ENCODE measurements around the gene CPEB4.

Gene CPEB4

DNA sequence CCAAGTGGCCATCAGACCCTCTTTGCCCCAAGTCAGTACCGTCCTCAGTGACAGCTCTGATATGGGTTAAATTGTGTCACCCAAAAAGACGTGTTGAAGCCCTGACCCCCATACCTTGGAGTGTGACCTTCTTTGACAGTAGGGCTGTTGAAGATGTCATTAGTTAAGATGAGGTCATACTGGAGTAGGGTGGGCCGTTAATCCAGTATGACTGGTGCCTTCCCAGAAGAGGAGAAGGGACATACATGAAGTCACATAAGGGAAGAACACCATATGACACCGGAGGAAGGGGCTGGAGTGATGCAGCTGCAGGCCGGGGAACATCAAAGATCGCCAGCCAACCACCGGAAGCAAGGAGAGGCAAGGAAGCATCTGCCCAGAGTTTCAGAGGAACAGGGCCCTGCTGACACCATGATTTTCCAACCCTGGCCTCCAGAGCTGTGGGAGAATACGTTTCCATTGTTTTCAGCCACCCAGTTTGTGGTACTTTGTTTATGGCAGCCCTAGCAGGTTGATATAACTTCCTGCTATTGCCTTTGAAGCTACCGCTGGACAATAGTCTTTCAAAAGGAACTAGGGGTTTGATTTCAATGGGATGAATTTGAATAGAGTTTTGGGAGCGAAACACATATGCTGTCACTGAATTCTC lies 36.4 kb upstream of the CPEB4 start:
- no peak overlapping the region for H3K4me3 ChIP-seq (ENCODE audit: low read depth, low read length)
- TF ChIP-seq, protein P1, sequence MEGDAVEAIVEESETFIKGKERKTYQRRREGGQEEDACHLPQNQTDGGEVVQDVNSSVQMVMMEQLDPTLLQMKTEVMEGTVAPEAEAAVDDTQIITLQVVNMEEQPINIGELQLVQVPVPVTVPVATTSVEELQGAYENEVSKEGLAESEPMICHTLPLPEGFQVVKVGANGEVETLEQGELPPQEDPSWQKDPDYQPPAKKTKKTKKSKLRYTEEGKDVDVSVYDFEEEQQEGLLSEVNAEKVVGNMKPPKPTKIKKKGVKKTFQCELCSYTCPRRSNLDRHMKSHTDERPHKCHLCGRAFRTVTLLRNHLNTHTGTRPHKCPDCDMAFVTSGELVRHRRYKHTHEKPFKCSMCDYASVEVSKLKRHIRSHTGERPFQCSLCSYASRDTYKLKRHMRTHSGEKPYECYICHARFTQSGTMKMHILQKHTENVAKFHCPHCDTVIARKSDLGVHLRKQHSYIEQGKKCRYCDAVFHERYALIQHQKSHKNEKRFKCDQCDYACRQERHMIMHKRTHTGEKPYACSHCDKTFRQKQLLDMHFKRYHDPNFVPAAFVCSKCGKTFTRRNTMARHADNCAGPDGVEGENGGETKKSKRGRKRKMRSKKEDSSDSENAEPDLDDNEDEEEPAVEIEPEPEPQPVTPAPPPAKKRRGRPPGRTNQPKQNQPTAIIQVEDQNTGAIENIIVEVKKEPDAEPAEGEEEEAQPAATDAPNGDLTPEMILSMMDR (IDR thresholded peaks at IDR 0.05; ENCODE audit: low read depth, low read length): no peak
- no peak overlapping the region for H3K27ac ChIP-seq
- no peaks in the 10 kb centered on the region for H3K9me3 ChIP-seq (ENCODE audit: severe bottlenecking)
- H3K27me3 ChIP-seq (ENCODE audit: insufficient read depth, low read depth, severe bottlenecking): no peaks in the 10 kb centered on the region
- no peak for DNase-seq
- H3K36me3 ChIP-seq: no peaks in the 10 kb centered on the region

DNA sequence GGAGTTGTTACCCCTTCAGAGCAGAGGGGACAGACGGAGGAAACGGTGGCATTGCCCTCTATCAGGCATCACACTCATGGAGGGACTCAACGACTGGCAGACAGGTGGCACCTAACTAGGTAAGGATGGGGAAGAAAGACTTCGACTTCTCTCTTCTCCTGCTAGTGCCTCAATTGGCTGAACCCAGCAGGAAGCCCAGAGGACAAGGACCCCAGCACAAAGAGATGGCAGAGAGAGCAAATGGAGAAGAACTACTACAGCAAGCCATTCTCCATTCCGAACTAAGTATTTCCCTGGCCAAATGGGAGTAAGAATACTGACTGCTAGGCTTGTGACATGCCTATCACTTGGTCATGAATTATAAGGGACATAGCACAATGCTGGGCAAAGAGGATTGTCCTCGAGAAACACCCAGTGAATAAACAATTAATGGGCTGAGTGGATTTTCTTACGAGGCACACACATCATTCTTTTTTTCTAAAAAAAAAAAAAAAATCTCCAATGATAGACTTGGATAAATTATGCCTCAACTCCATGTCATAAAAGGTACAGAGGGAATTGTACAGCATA lies 35.3 kb upstream of the CPEB4 start:
- no peaks in the 10 kb centered on the region for H3K27me3 ChIP-seq (ENCODE audit: insufficient read depth, low read depth, severe bottlenecking)
- no peak overlapping the region for H3K27ac ChIP-seq
- no peaks in the 10 kb centered on the region for H3K9me3 ChIP-seq (ENCODE audit: severe bottlenecking)
- DNase-seq: no peak
- TF ChIP-seq, protein P1 (IDR thresholded peaks at IDR 0.05; ENCODE audit: low read depth, low read length): no peak
- H3K36me3 ChIP-seq: no peaks in the 10 kb centered on the region
- no peak overlapping the region for H3K4me3 ChIP-seq (ENCODE audit: low read depth, low read length)

DNA sequence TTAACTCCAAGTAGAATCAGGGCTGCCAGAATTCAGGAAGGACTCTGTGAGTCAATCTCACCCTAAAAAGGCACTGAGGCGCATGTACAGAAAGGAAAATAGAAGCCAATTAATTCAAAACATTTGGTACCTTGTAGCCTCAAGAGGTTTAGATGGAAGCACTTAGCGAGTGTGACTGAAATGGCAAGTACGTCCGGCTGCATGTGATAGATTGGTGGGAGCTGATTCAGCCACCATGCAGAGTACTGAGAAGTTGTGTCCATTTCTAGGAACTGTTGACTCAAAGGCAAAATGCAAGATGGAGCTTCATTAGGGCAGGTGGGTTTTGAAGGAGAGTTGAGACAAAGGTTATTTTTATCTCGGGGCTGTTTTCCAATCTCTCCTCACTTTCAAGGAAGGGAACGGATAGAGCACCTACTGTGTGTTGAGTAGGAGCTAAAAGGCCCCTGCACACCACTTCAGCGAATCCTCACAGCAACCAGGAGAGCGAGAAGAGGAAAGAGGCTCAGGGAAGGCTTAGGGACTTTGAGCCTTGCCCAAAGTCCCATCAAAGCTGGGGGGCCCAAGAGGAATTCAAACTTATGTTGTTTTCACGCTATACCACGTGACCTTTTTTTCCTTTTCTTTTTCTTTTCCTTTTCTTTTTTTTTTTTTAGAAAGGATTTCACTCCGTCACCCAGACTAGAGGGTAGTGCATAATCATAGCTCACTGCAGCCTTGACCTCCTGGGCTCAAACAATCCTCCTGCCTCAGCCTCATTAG lies 34.6 kb upstream of the CPEB4 start:
- no peak overlapping the region for H3K27ac ChIP-seq
- no peak overlapping the region for H3K4me3 ChIP-seq (ENCODE audit: low read depth, low read length)
- no peaks in the 10 kb centered on the region for H3K9me3 ChIP-seq (ENCODE audit: severe bottlenecking)
- H3K27me3 ChIP-seq (ENCODE audit: insufficient read depth, low read depth, severe bottlenecking): no peaks in the 10 kb centered on the region
- TF ChIP-seq, protein P1 (IDR thresholded peaks at IDR 0.05; ENCODE audit: low read depth, low read length): no peak
- H3K36me3 ChIP-seq: no peaks in the 10 kb centered on the region
- no peak for DNase-seq

DNA sequence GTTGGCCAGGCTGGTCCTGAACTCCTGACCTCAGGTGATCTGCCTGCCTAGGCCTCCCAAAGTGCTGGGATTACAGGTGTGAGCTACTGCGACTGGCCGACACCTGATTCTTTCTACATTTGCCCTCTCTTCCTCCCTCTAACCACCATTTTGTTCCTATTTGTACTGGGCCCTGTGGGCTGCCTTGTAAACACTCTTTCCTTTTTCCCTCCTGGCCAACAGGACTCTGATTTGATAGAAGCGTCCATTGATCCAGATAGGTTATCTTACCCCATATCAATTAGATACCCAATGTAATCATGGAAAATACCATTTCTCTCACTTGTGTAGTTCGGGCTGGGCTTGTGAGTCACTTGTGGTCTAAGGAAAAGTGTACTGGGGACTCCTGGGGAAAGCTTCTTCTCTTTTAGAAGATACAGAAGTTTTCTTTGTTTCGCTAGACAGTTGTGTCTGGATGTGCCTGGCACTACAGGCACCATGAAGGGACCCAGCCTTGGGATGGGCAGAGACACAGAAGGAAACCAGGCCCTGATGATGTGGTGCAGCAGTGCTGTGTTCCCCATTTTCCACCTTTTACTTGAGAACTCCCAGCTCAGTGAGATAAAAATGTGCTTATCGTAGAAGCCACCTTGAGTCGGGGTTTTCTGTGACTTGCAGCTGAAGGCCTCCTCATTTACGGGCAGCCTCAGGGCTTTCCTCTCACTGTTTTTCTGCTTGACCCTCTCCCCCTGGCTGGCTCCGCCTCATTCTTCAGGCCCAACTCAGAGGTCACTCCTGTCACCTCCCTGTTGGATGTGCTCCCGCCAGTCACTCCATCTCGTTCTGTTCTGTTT lies 32.8 kb upstream of the CPEB4 start:
- Histone ChIP-seq H3K27ac (no peak overlapping the region), H3K36me3 (no peaks in the 10 kb centered on the region), H3K9me3 (ENCODE audit: severe bottlenecking) (no peaks in the 10 kb centered on the region), H3K27me3 (ENCODE audit: insufficient read depth, low read depth, severe bottlenecking) (no peaks in the 10 kb centered on the region), H3K4me3 (ENCODE audit: low read depth, low read length) (no peak overlapping the region)
- no peak for DNase-seq
- TF ChIP-seq, protein P1 (IDR thresholded peaks at IDR 0.05; ENCODE audit: low read depth, low read length): no peak

DNA sequence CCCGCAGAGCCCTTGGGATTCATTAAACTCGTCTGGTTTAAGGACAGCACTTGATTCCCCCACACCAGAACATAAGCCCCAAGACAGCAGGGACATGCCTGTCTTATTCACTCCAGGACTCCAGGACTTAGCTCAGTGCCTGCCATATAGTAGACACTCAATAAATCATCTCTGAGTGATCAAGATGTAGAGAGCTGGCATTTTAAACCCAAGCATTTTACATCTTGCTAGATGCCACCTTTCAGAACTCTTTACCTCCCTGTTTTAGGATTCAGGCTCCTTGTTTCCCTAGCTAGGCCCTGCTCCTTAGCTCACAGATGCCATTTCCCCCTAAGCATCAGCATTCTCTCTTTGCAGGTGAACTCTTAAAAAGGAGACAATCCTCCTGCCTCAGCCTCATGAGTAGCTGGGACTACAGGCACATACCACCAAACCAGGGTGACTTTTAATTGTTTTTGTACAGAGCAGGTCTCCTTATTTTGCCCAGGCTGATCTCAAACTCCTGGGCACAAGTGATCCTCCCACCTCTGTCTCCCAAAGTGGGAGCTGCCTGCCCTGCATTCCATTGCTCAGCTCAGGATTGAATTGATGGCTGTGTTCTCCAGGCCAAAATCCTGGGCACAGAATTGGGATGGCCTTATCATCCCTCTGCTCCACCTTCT lies 32.0 kb upstream of the CPEB4 start:
- Histone ChIP-seq H3K4me3 (ENCODE audit: low read depth, low read length) (no peak overlapping the region), H3K9me3 (ENCODE audit: severe bottlenecking) (no peaks in the 10 kb centered on the region), H3K27me3 (ENCODE audit: insufficient read depth, low read depth, severe bottlenecking) (no peaks in the 10 kb centered on the region), H3K27ac (no peak overlapping the region), H3K36me3 (no peaks in the 10 kb centered on the region)
- TF ChIP-seq, protein P1 (IDR thresholded peaks at IDR 0.05; ENCODE audit: low read depth, low read length): no peak
- no peak for DNase-seq

Data from WERI-Rb-1 (cell line).